Upper lobe of left lung (tissue), 6 donors: ENCODE results near the gene VSTM2L. TPM values are rescaled to one million over a fixed set of nuclear protein-coding genes. Genes with fewer than 3 reads are reported as not detected.

ENCODE experiments used
- ATAC-seq, 2 donors: fragments of 200-7000 bp; cut with Tn5 transposase; one replicate each; pipeline ENCODE4 v1.9.1; 2022; ENCODE audit warnings: mild to moderate bottlenecking in 2 of 2, moderate library complexity in 2 of 2; ENCODE audit not compliant: low FRiP score in 2 of 2
- DNase-seq, 2 donors: peaks; one replicate each; pipeline ENCODE4 v3.0.0-alpha.2; 2019 to 2020
- H3K27ac ChIP-seq, 4 donors: fragments of 200-600 bp; sonication (generic); one replicate each; pipeline ENCODE4 v1.5.1; 2016 to 2019
- H3K27me3 ChIP-seq, 4 donors: fragments of 200-600 bp; sonication (generic); one replicate each; pipeline ENCODE4 v1.5.1; 2017 to 2019
- H3K36me3 ChIP-seq, 4 donors: fragments of 200-600 bp; sonication (generic); one replicate each; pipeline ENCODE4 v1.5.1; 2016 to 2019
- H3K4me1 ChIP-seq, 4 donors: fragments of 200-600 bp; sonication (generic); one replicate each; pipeline ENCODE4 v1.5.1; 2018 to 2019
- H3K4me3 ChIP-seq, 4 donors: fragments of 200-600 bp; sonication (generic); one replicate each; pipeline ENCODE4 v1.5.1; 2017 to 2019; ENCODE audit warnings: mild to moderate bottlenecking in 2 of 4, moderate library complexity in 1 of 4
- H3K9me3 ChIP-seq, 4 donors: fragments of 200-600 bp; sonication (generic); one replicate each; pipeline ENCODE4 v1.5.1; 2018 to 2019
- CTCF ChIP-seq, 6 experiments: fragments of 450-650 bp in 4 of 6; fragments of 200-600 bp in 2 of 6; sonication (generic) in 2 of 6; IDR thresholded peaks; one replicate each; pipeline ENCODE4 v1.5.1; 2016 to 2019; ENCODE audit warnings: antibody characterized with exemption in 6 of 6
- EP300 ChIP-seq, 4 donors: sonication (generic); formaldehyde crosslinking; IDR thresholded peaks; one replicate each; pipeline ENCODE4 v1.5.1; 2017; ENCODE audit warnings: antibody characterized with exemption in 4 of 4, control low read depth in 2 of 4
- POLR2A ChIP-seq, 4 donors: fragments of 450-650 bp; IDR thresholded peaks; one replicate each; pipeline ENCODE4 v1.5.1; 2016 to 2017; ENCODE audit warnings: antibody characterized with exemption in 4 of 4, mild to moderate bottlenecking in 2 of 4
- POLR2AphosphoS5 ChIP-seq, 2 donors: sonication (generic); formaldehyde crosslinking; IDR thresholded peaks; one replicate each; pipeline ENCODE4 v1.5.1; 2017; ENCODE audit warnings: antibody characterized with exemption in 2 of 2
- WGBS, 2 donors: methylation state at CpG; one replicate each; pipeline ENCODE4 v1.1.5; 2017 to 2018; 5-methylcytosine and 5-hydroxymethylcytosine counted together
- total RNA-seq, 6 donors: library from RNA; depleted of rRNA in 4 of 6; stranded (reverse); fragments of >200 nt in 4 of 6; gene quantifications; one replicate each; pipeline versions ENCODE4 v1.1.0 to v1.2.1, GENCODE V29; 2016 to 2021
- donor health status: DM: no; HTN: no; CAD: no; lungs with moderate emphysema.
- donor health status: DM: no; HTN: yes; CAD: no; lungs with severe emphysema.

Gene VSTM2L
- total RNA-seq, 6 donors from 2014 or later = 1.0 to 47.2 (median 24.8) TPM

GRCh38 chr20:37936451-37936850 is 33.5 kb downstream of the VSTM2L start:
- Histone ChIP-seq H3K27ac (no peak overlapping the region), H3K4me1 (no peaks in the 10 kb centered on the region), H3K4me3 (no peak overlapping the region), H3K27me3 (no peaks in the 10 kb centered on the region), H3K36me3 (no peaks in the 10 kb centered on the region), H3K9me3 (no peaks in the 10 kb centered on the region)
- WGBS, 2 donors = 90 to 92% methylated on average over 7 to 8 of the region's 8 CpGs
- no peak for ATAC-seq
- TF ChIP-seq POLR2A (IDR thresholded peaks at IDR 0.05) (no peak), CTCF (IDR thresholded peaks at IDR 0.05) (no peak), POLR2AphosphoS5 (IDR thresholded peaks at IDR 0.05) (no peak), EP300 (IDR thresholded peaks at IDR 0.05) (no peak)
- DNase-seq = no peak

DNA sequence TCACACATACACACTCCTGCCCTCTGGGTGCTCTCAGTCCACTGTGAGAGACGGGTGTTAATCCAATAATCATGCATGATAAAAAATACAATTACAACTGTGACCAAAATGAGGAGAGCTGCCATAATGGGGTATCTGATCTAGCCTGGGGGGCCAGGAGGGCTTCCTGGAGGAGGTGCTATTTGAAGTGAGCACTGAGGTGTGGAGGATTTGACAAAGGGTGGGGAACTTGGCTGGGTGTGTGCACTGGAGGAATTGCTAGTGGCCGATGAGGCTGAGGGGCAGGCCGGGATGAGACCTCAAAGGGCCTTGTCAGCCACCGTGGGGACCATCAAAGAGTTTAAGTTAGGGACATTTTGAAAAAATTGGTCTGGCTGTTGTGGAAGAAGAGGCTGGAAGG is 34.8 kb downstream of the VSTM2L start:
- WGBS, 2 donors = 88 to 90% methylated on average over 4 of the region's 4 CpGs
- Histone ChIP-seq H3K27me3 (no peaks in the 10 kb centered on the region), H3K27ac (no peak overlapping the region), H3K4me3 (no peak overlapping the region), H3K9me3 (no peaks in the 10 kb centered on the region), H3K4me1 (no peaks in the 10 kb centered on the region), H3K36me3 (no peaks in the 10 kb centered on the region)
- no peak for DNase-seq
- TF ChIP-seq CTCF (IDR thresholded peaks at IDR 0.05) (no peak), POLR2AphosphoS5 (IDR thresholded peaks at IDR 0.05) (no peak), EP300 (IDR thresholded peaks at IDR 0.05) (no peak), POLR2A (IDR thresholded peaks at IDR 0.05) (no peak)
- no peak for ATAC-seq

GRCh38 chr20:37938181-37938750 is 35.3 kb downstream of the VSTM2L start:
- DNase-seq (no peak), ATAC-seq (no peak)
- Histone ChIP-seq H3K27me3 (no peaks in the 10 kb centered on the region), H3K9me3 (no peaks in the 10 kb centered on the region), H3K4me3 (no peak overlapping the region), H3K27ac (no peak overlapping the region), H3K36me3 (no peaks in the 10 kb centered on the region), H3K4me1 (no peaks in the 10 kb centered on the region)
- TF ChIP-seq POLR2A (IDR thresholded peaks at IDR 0.05) = no peak
- no peak for TF ChIP-seq CTCF (IDR thresholded peaks at IDR 0.05)
- no peak for TF ChIP-seq EP300 (IDR thresholded peaks at IDR 0.05)
- TF ChIP-seq POLR2AphosphoS5 (IDR thresholded peaks at IDR 0.05) = no peak
- 90 to 92% methylated on average over 1 to 12 of the region's 12 CpGs for WGBS, 2 donors

- DNase-seq (no peak), ATAC-seq (no peak)
- 92 to 94% methylated on average over 9 of the region's 9 CpGs for WGBS, 2 donors
Measured at GRCh38 chr20:37938954-37939353, 36.0 kb downstream of the VSTM2L start.

More at GRCh38 chr20:37938954-37939353, 36.0 kb downstream of the VSTM2L start:
- H3K4me3 ChIP-seq = no peak overlapping the region
- no peak for TF ChIP-seq POLR2A (IDR thresholded peaks at IDR 0.05)
- TF ChIP-seq CTCF (IDR thresholded peaks at IDR 0.05) = no peak
- no peak for TF ChIP-seq EP300 (IDR thresholded peaks at IDR 0.05)
- no peak for TF ChIP-seq POLR2AphosphoS5 (IDR thresholded peaks at IDR 0.05)
- H3K27me3 ChIP-seq = no peaks in the 10 kb centered on the region
- no peak overlapping the region for H3K27ac ChIP-seq
- no peaks in the 10 kb centered on the region for H3K36me3 ChIP-seq
- no peaks in the 10 kb centered on the region for H3K9me3 ChIP-seq
- no peaks in the 10 kb centered on the region for H3K4me1 ChIP-seq
